Osteoblast (primary cell): Measurements from ENCODE around the gene ALAD. TPM values are rescaled to one million over a fixed set of nuclear protein-coding genes. Genes with fewer than 3 reads are reported as not detected.
A peak's percentile ranks its signal among the peaks of the same experiment; 100 is the strongest.
"Not testable (repeated sequence)": the region's sequence is repeated elsewhere in the genome, so short reads cannot be mapped to it uniquely, and the experiment has no call there.

Source experiments
- DNase-seq: peaks from one replicate; pipeline ENCODE4 v3.0.0; 2011; ENCODE audit warnings: low spot score, mixed read lengths; ENCODE audit not compliant: insufficient read length; ENCODE audit errors: missing footprints
- H2AFZ ChIP-seq: 2 replicates; pipeline ENCODE4 v1.6.0; 2011; ENCODE audit warnings: mild to moderate bottlenecking, low read length
- H3K27ac ChIP-seq: 2 replicates; pipeline ENCODE4 v1.5.1; 2011; ENCODE audit warnings: mild to moderate bottlenecking, low read depth, low read length, moderate library complexity
- H3K27me3 ChIP-seq: 2 replicates; pipeline ENCODE4 v1.6.0; 2012; ENCODE audit warnings: mild to moderate bottlenecking, control low read depth, inconsistent platforms, low read length, moderate library complexity; ENCODE audit not compliant: insufficient read depth
- H3K36me3 ChIP-seq: 2 replicates; pipeline ENCODE4 v1.5.1; 2011; ENCODE audit warnings: mild to moderate bottlenecking, low read length, control low read depth, moderate library complexity; ENCODE audit not compliant: insufficient read depth
- H3K4me1 ChIP-seq: 2 replicates; pipeline ENCODE4 v1.5.1; 2011; ENCODE audit warnings: mild to moderate bottlenecking, low read length, control low read depth, moderate library complexity; ENCODE audit not compliant: insufficient read depth
- H3K4me2 ChIP-seq: 2 replicates; pipeline ENCODE4 v1.6.0; 2011; ENCODE audit warnings: mild to moderate bottlenecking, low read length; ENCODE audit not compliant: insufficient read depth
- H3K4me3 ChIP-seq: fragments of 200-600 bp; sonication (generic); 3 replicates; pipeline ENCODE4 v1.5.1; 2012; ENCODE audit warnings: mild to moderate bottlenecking, low read length, inconsistent platforms; ENCODE audit not compliant: insufficient read depth
- H3K79me2 ChIP-seq: 2 replicates; pipeline ENCODE4 v1.6.0; 2012; ENCODE audit warnings: mild to moderate bottlenecking, low read length, control low read depth, inconsistent platforms; ENCODE audit not compliant: insufficient read depth
- H3K9me3 ChIP-seq: 2 replicates; pipeline ENCODE4 v1.5.1; 2011; ENCODE audit warnings: low read depth, low read length, control low read depth
- H4K20me1 ChIP-seq: 2 replicates; pipeline ENCODE4 v1.6.0; 2012; ENCODE audit warnings: mild to moderate bottlenecking, low read length, control low read depth; ENCODE audit not compliant: insufficient read depth
- total RNA-seq: library from RNA; depleted of rRNA; stranded (reverse); fragments of >200 nt; gene quantifications from 2 replicates; pipeline ENCODE4 v1.2.3, GENCODE V29; 2012
- TF ChIP-seq, protein P1 (sequence below): IDR thresholded peaks from 2 replicates; pipeline ENCODE4 v1.5.1; 2011; ENCODE audit warnings: mild to moderate bottlenecking, low read depth, low read length, moderate library complexity; ENCODE audit errors: extremely low read depth

ALAD gene
- 23.9 and 26.8 TPM in 2 replicates for total RNA-seq

DNA sequence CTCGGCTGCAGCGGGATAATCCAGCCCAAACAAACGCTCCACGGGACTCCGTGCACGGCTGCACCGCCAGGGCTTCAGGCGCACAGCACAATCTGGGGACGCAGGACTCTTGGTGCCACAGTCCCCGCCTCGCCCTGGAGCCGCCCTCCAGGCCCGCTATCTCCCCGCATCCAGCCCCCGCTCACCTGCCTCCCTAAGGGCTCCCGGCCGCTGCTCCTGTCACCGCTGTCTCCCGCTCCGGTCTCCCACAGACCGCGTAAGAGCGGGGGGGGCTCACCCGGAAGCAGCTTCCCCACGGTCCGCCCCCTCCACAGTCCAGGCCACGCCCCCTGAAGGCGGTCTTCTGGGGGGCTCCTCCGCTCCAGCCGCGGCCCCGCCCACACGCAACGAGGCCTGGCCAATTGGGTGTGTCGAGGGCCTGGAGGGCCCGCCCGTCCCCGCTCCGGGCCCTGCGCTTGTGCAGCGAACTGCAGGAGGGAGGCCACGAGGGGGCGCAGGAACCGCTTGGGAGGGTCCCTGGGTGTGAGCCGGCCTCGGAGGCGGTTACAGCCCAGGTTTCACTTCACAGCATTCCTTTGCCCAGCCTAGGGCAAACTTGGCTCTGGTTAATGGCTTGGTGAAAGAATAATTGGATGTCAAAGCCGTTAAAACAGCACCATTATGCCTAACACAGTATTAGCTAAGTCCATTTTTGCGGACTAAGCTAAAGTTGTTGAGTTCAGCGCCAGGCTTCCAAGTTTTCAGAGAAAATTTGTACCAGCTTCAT, at the start of gene ALAD:
Gene ALAD, minus strand, starts transcription at position 258 of the 766 bp plus-strand sequence. CDS start 7,725 bp downstream, outside the sequence.
- Histone ChIP-seq H3K79me2 (peaks cover 19% of the 10 kb centered on the region), H2AFZ (peak within 1 kb of the TSS; percentile 97), H3K4me3 (peak within 1 kb of the TSS; percentile 97), H4K20me1 (peaks cover 5% of the 10 kb centered on the region), H3K4me1 (peaks cover 22% of the 10 kb centered on the region), H3K36me3 (no peaks in the 10 kb centered on the region), H3K9me3 (no peaks in the 10 kb centered on the region), H3K27ac (no peak within 1 kb of the TSS), H3K27me3 (no peaks in the 10 kb centered on the region), H3K4me2 (peak within 1 kb of the TSS; percentile 88)
- TF ChIP-seq, protein P1, sequence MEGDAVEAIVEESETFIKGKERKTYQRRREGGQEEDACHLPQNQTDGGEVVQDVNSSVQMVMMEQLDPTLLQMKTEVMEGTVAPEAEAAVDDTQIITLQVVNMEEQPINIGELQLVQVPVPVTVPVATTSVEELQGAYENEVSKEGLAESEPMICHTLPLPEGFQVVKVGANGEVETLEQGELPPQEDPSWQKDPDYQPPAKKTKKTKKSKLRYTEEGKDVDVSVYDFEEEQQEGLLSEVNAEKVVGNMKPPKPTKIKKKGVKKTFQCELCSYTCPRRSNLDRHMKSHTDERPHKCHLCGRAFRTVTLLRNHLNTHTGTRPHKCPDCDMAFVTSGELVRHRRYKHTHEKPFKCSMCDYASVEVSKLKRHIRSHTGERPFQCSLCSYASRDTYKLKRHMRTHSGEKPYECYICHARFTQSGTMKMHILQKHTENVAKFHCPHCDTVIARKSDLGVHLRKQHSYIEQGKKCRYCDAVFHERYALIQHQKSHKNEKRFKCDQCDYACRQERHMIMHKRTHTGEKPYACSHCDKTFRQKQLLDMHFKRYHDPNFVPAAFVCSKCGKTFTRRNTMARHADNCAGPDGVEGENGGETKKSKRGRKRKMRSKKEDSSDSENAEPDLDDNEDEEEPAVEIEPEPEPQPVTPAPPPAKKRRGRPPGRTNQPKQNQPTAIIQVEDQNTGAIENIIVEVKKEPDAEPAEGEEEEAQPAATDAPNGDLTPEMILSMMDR: peak; percentile 92
- DNase-seq: peak; percentile 99

DNA sequence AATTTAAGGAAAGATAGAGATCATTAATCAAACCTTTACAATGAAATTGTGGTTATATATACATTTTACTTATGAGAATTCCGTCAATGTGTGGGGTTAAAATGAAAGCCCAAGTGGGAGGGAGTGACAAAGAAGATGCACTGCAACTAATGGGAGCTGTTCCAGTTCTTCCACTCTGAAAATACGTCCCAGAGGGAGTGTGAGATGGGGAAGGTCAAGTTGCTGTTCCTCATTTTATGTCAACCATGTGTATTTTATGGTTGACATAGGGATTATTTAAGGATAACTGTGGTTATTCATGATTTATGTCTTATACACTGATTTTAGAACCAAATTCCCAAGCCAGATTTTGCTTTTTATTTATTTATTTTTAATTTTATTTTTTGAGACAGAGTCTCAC, 48.3 kb upstream of the ALAD start:
- H3K9me3 ChIP-seq: no peaks in the 10 kb centered on the region
- no peak overlapping the region for H3K27ac ChIP-seq
- no peaks in the 10 kb centered on the region for H3K79me2 ChIP-seq
- H3K36me3 ChIP-seq: no peaks in the 10 kb centered on the region
- H3K27me3 ChIP-seq: no peaks in the 10 kb centered on the region
- no peaks in the 10 kb centered on the region for H4K20me1 ChIP-seq
- TF ChIP-seq, protein P1: no peak
- no peak overlapping the region for H2AFZ ChIP-seq
- H3K4me2 ChIP-seq: no peak overlapping the region
- H3K4me1 ChIP-seq: peaks cover 4% of the 10 kb centered on the region
- DNase-seq: no peak
- no peak overlapping the region for H3K4me3 ChIP-seq

DNA sequence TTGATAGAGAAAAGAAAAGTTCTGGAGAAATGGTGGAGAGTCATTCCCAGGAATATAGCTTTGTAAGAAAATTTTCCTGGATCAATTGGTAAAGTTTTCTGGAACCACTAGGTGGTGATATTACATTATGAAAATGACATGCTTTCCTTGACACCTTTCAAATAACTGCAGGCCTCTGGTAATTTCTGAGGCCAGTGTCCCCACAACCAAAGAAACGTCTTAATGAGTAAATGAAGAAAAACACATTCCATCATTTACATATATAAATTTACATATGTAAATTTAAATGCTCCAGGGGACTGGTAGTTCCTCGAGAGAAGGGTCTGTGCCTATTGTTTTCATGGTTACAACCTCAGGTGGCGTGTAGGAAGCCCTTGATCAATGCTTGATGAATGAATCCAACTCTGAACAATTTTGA, 45.2 kb upstream of the ALAD start:
- Histone ChIP-seq H3K4me1 (no peaks in the 10 kb centered on the region), H3K27me3 (no peaks in the 10 kb centered on the region), H3K4me2 (no peak overlapping the region), H3K79me2 (no peaks in the 10 kb centered on the region), H3K36me3 (no peaks in the 10 kb centered on the region), H2AFZ (no peak overlapping the region), H3K4me3 (no peak overlapping the region), H3K27ac (no peak overlapping the region), H4K20me1 (no peaks in the 10 kb centered on the region), H3K9me3 (no peaks in the 10 kb centered on the region)
- TF ChIP-seq, protein P1: peak; percentile 52
- DNase-seq: peak; percentile 87

DNA sequence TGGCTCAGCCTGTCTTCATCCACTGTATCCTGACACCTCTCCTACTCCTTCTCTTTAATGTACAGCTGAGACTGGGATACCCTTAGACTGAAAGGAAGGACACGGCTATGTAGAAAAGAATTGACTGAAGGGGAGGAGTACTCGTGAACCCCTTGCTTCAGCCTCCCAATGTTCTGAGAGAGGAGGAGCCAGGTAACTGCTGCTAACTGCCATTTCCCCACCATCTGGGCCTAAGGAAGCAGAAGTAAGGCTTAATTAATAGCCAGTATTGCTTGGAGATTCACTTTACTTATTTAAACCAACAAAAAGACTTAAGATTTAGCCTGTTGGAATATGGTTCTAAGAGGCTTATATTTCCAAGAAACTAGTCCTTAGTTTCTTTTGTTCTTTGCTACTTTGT, 43.7 kb upstream of the ALAD start:
- Histone ChIP-seq H3K27ac (no peak overlapping the region), H3K79me2 (no peaks in the 10 kb centered on the region), H2AFZ (no peak overlapping the region), H3K4me1 (no peaks in the 10 kb centered on the region), H4K20me1 (no peaks in the 10 kb centered on the region), H3K4me3 (no peak overlapping the region), H3K9me3 (no peaks in the 10 kb centered on the region), H3K27me3 (no peaks in the 10 kb centered on the region), H3K4me2 (no peak overlapping the region), H3K36me3 (no peaks in the 10 kb centered on the region)
- DNase-seq: no peak
- TF ChIP-seq, protein P1: no peak

DNA sequence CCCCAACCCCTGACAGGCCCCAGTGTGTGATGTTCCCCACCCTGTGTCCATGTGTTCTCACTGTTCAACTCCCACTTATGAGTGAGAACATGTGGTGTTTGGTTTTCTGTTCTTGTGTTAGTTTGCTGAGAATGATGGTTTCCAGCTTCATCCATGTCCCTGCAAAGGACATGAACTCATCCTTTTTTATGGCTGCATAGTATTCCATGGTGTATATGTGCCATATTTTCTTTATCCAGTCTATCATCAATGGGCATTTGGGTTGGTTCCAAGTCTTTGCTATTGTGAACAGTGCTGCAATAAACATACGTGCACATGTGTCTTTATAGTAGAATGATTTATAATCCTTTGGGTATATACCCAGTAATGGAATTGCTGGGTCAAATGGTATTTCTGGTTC, 36.6 kb upstream of the ALAD start:
- H3K4me3 ChIP-seq, H3K79me2 ChIP-seq, H3K27ac ChIP-seq, H3K4me1 ChIP-seq, H3K4me2 ChIP-seq, H3K9me3 ChIP-seq, H3K36me3 ChIP-seq, H2AFZ ChIP-seq, H4K20me1 ChIP-seq, DNase-seq: not testable (repeated sequence)
- H3K27me3 ChIP-seq: peaks cover 12% of the 10 kb centered on the region
